Activated CD8-positive, alpha-beta memory T cell treated with anti-CD3 and anti-CD28 coated beads, Interleukin-2, amount 50 U/mL, for 1 hour (primary cell): Measurements from ENCODE around the gene CTNND2.
"Not testable (repeated sequence)": the region's sequence is repeated elsewhere in the genome, so short reads cannot be mapped to it uniquely, and the experiment has no call there.

Experiments
- DNase-seq: peaks from one replicate; pipeline ENCODE4 v3.0.0-alpha.2; 2020; ENCODE audit errors: extremely low read depth

The CTNND2 gene

DNA sequence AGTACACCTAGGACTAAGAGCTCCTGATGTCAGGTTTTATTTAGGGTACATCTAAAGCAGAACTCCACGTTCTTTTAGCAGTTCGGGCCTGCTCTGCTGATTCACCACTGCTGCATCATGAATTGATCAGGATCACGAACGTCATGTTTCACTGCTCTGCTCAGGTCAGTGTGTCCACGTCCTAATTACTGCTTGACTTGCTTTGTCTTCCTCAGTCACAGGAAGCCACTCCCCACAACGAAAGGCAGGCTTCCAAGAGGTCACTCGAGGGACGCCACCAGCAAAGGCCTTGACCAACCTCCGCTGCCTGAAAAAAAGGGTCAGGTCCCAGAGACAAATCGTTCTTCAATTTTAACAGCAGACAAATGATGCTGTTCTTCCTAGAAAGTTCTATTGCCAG, 40.3 kb downstream of the CTNND2 start:
- DNase-seq, result no peak

GRCh38 chr5:11857391-11857790, 46.9 kb downstream of the CTNND2 start:
- DNase-seq, result no peak

GRCh38 chr5:11854936-11855335, 49.3 kb downstream of the CTNND2 start:
- no peak for DNase-seq

DNA sequence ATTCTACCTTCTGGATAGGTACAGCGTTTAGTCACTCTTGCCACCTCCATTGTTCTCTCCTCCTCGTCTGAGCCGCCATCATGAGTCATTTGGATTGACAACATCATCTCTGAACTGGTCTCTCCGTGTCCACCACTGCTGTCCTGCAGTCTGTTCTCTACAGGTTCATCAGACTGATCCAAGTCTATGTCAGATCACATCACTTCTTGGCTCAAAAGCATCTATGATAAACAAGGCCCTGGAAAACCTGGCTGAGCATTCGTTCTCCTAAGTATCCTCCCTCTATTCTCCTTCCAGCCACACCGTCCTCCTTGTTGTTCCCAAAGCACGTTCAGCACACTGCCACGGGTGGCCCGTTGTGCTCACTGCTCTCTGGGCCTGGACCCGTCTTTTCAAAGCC, 50.5 kb downstream of the CTNND2 start:
- DNase-seq, result no peak

DNA sequence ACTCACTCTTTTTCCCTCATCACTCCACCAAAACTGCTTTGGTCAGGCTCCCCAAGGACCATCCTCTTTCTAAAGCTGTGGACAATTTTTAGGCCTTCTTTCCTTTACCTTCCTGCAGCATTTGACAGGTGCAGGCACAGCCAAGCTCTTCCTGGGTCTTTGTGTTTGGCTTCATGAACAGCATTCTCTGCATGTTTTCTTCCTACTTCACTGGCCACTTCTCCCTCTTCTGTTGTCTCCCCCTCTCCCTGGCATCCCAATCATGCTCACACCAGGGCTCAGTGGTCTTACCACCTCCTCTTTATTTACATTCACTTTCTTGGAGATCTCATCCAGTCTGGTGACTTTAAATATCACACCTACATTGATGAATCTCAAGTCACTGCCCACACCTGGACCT, 51.1 kb downstream of the CTNND2 start:
- DNase-seq, result no peak

DNA sequence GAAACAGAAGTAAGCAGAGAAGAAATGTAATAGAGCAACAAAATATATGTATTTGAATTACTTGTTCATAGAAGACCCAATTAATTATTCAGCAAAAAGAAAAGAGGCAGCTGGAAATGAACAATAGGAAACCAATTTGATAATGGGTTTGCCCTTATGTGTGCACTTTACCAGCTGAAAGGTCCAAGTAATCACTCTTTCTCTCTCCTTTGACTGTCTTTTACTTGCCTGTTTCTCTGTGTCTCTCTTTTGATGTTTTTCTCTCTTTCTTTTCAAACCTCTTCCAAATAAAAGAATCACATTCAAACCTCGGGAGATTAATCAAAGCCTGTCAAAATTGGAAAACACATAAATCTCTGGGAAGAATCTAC, 51.5 kb downstream of the CTNND2 start:
- DNase-seq, result no peak

- no peak for DNase-seq
Measured at GRCh38 chr5:11851965-11852716, 52.1 kb downstream of the CTNND2 start.

GRCh38 chr5:11851416-11851815, 52.8 kb downstream of the CTNND2 start:
- DNase-seq, result no peak

- DNase-seq, result not testable (repeated sequence)
Measured at GRCh38 chr5:11828566-11828965, 75.7 kb downstream of the CTNND2 start.

DNA sequence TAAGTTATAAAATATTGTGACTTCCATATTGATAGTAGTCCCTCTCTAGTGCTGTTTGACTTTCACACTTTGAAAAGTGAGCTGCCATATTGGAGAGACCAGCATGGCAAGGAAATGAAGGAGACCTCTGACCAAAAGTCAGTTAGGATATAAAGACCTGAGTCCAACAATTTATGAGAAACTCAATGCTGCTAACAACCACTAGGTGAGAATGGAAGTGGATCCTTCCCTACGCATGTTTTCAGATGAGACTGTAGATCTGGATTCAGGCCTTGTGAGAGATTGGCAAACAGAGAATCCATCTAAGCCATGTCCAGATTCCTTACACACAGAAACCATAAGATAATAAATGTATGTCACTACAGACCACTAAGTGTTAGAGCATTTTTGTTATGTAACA, 81.6 kb downstream of the CTNND2 start:
- DNase-seq, result no peak

- no peak for DNase-seq
Measured at GRCh38 chr5:11815916-11816315, 88.3 kb downstream of the CTNND2 start.

- no peak for DNase-seq
Measured at GRCh38 chr5:11815481-11815880, 88.8 kb downstream of the CTNND2 start.

DNA sequence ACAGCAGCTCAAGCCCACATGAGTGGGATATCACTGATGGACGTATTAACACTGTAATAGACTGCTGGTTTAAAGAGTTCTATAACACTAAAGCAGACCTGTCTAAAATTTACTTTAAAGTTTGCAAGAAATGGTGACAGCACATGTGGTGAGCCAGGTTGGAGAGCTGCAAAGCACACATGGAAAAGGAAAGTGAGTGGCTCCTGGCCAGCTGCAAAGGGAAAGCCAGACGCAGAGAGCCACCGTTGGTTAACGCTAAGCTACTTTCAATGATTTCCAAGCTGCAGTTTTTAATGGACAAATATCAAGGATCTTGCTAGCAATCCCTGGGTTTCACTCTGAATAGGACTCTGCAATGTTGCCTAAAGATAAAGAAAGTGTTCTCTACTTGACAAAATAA, 89.9 kb downstream of the CTNND2 start:
- DNase-seq, result no peak

GRCh38 chr5:11809407-11809806, 94.8 kb downstream of the CTNND2 start:
- no peak for DNase-seq

GRCh38 chr5:11803436-11803835, 100.8 kb downstream of the CTNND2 start:
- no peak for DNase-seq

- no peak for DNase-seq
Measured at GRCh38 chr5:11801061-11801460, 103.2 kb downstream of the CTNND2 start.

DNA sequence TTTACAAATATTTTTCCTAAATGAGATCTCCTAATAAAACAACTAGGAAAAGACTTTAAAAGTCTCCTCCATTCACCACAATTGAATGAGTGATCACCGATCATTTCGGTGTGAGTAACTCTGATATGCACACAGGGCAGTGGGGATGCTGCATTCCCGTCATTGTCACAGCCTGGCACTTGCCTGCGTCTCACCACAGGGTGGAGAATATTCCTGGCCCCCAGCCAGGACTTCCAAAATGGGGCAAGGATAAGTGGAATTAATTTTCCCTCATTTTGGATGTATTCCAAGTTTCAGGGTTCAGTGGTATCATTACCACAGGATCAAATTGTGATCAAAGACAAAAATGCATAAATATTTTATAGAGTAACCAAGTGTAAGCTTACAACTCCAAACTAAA, 107.1 kb downstream of the CTNND2 start:
- DNase-seq, result no peak

DNA sequence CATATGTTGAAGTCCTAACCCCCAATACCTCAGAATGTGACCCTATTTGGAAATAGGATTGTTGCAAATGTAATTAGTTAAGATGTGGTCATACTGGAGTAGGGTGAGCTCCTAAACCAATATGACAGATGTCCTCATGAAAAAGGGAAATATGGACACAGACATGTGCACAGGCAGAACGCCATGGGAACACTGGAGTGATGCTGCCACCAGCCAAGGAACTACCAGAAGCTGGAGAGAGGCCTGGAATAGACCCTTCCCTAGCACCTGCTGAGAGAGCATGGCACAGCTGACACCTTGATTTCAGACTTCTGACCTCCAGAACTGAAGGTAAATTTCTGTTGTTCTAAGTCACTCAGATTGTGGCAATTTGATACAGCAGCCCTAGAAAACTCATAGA, 110.8 kb downstream of the CTNND2 start:
- DNase-seq, result no peak

DNA sequence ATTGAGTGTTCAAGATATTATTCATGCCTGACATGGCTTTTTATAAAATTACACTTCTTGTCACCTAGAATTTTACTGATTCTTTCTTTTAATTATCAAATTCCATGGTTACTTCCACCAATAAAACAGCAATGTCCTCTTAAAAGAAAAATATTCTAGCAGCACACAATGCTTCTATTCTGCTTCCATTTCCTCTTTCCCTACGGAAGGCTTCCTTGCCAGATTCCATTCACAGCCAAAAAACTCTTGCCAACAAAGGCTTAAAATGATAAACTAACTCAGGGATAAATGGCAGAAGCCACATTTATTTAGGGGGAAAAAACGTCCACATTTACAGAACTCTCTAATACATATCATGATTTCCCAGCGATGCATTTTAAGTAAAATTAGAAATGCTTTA, 111.6 kb downstream of the CTNND2 start:
- DNase-seq, result no peak

DNA sequence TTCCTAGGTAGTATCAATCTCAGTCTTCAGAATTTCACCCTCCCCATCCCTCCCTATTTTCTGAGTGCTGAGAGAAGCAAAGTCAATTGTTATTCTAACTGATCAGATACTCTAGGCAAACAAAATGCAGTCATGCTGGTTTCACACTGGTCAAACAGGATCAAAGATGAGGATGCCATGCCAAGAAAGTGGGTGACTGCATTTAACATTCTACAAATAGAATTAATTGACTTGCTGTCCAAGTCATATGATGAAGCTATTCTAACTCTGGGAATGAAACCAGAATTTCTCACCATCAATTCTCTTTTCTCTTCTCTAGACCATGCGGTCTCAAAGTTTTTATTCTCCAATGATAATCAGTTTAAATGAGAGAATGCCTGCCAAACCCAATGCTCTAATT, 112.5 kb downstream of the CTNND2 start:
- no peak for DNase-seq

DNA sequence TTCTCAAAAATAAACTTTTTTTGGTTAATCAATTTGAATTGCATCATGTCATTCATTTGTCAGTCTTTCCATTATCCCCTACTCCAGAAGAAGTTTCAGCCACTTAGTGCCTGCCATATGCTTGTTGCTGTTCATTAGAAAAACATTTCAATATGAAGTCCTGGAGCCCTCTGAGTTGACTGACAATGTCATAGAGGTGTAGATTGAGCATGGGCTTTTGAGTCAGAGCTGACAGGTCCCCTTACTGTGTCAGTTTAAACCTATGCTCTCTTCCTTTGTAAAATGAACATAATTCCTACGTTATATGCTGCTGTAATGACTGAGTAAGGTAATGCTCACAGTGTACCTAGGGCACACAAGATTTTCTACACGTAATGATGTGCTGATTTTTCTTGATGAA, 114.0 kb downstream of the CTNND2 start:
- DNase-seq, result no peak

GRCh38 chr5:11785771-11786352, 118.4 kb downstream of the CTNND2 start:
- DNase-seq, result no peak

GRCh38 chr5:11780641-11781345, 123.5 kb downstream of the CTNND2 start:
- no peak for DNase-seq
